Activated naive CD8-positive, alpha-beta T cell (primary cell): ENCODE results near the gene ATP11A.

Source experiments
- H3K27ac Mint-ChIP-seq: one replicate; pipeline ENCODE4 v1.8.0; 2021; ENCODE audit warnings: mixed read lengths
- H3K27me3 Mint-ChIP-seq: one replicate; pipeline ENCODE4 v1.8.0; 2021; ENCODE audit warnings: mixed read lengths
- H3K36me3 Mint-ChIP-seq: one replicate; pipeline ENCODE4 v1.8.0; 2021; ENCODE audit warnings: mixed read lengths
- H3K4me1 Mint-ChIP-seq: one replicate; pipeline ENCODE4 v1.8.0; 2021; ENCODE audit warnings: low read depth, mixed read lengths
- H3K4me3 Mint-ChIP-seq: one replicate; pipeline ENCODE4 v1.8.0; 2021; ENCODE audit warnings: mild to moderate bottlenecking, mixed read lengths
- H3K9me3 Mint-ChIP-seq: one replicate; pipeline ENCODE4 v1.8.0; 2021; ENCODE audit warnings: low read depth, mixed read lengths

Gene ATP11A

GRCh38 chr13:112743451-112744167 lies 53.8 kb downstream of the ATP11A start:
- no peak overlapping the region for H3K4me3 Mint-ChIP-seq
- H3K36me3 Mint-ChIP-seq, result no peaks in the 10 kb centered on the region
- H3K27ac Mint-ChIP-seq, result no peak overlapping the region
- peaks cover 11% of the 10 kb centered on the region for H3K4me1 Mint-ChIP-seq
- no peaks in the 10 kb centered on the region for H3K27me3 Mint-ChIP-seq
- H3K9me3 Mint-ChIP-seq, result no peaks in the 10 kb centered on the region

GRCh38 chr13:112744168-112745021 lies 54.6 kb downstream of the ATP11A start:
- no peak overlapping the region for H3K4me3 Mint-ChIP-seq
- no peaks in the 10 kb centered on the region for H3K36me3 Mint-ChIP-seq
- no peaks in the 10 kb centered on the region for H3K9me3 Mint-ChIP-seq
- H3K27ac Mint-ChIP-seq, result no peak overlapping the region
- H3K27me3 Mint-ChIP-seq, result no peaks in the 10 kb centered on the region
- H3K4me1 Mint-ChIP-seq, result peaks cover 11% of the 10 kb centered on the region

GRCh38 chr13:112746044-112746443 lies 56.2 kb downstream of the ATP11A start:
- no peak overlapping the region for H3K27ac Mint-ChIP-seq
- H3K4me1 Mint-ChIP-seq, result peaks cover 11% of the 10 kb centered on the region
- no peaks in the 10 kb centered on the region for H3K36me3 Mint-ChIP-seq
- no peaks in the 10 kb centered on the region for H3K9me3 Mint-ChIP-seq
- no peaks in the 10 kb centered on the region for H3K27me3 Mint-ChIP-seq
- H3K4me3 Mint-ChIP-seq, result no peak overlapping the region

DNA sequence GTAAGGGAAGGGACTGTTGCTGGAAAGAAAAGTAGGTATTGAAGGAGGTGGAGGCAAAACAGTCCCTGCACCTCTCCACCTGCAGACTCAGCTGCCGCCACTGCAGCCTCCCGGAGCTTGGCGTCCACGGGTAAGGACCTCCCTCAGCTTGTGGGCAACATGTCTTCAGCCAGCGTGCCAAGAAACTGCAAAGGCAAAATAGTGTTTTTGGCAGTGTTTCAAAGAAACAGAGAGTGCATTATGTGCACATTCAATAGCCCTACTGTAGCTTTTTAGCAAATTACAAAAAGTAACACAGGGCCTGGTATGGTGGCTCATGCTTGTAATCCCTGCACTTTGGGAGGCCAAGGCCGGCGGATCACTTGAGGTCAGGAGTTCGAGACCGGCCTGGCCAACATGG lies 57.4 kb downstream of the ATP11A start:
- Mint-ChIP-seq H3K4me1 (peaks cover 12% of the 10 kb centered on the region), H3K9me3 (no peaks in the 10 kb centered on the region), H3K27ac (no peak overlapping the region), H3K4me3 (no peak overlapping the region), H3K27me3 (no peaks in the 10 kb centered on the region), H3K36me3 (no peaks in the 10 kb centered on the region)

- Mint-ChIP-seq H3K4me1 (peaks cover 21% of the 10 kb centered on the region), H3K36me3 (no peaks in the 10 kb centered on the region), H3K27ac (no peak overlapping the region), H3K27me3 (no peaks in the 10 kb centered on the region), H3K4me3 (no peak overlapping the region), H3K9me3 (no peaks in the 10 kb centered on the region)
Measured at GRCh38 chr13:112748947-112749735, 59.3 kb downstream of the ATP11A start.

DNA sequence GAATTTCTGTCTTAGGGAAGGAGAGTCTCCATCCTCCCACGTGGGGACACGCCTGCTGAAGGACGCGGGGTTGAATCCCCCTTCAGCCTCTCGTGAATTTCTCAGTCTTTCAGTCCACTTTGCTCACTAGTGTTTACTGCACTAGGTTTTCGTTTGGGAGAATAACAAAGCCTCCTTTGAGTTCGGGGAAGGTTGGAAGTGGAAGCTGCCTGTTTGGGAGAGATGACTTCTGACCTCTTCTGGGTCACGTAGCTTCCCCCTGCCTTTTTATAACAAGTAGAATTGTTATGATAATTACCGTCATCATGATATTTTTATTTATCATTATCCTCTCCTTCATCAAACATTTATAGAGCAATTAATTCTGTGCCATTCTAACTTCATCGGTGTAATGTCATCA lies 60.7 kb downstream of the ATP11A start:
- Mint-ChIP-seq H3K9me3 (no peaks in the 10 kb centered on the region), H3K27me3 (no peaks in the 10 kb centered on the region), H3K4me3 (no peak overlapping the region), H3K36me3 (no peaks in the 10 kb centered on the region), H3K27ac (no peak overlapping the region), H3K4me1 (peaks cover 18% of the 10 kb centered on the region)

DNA sequence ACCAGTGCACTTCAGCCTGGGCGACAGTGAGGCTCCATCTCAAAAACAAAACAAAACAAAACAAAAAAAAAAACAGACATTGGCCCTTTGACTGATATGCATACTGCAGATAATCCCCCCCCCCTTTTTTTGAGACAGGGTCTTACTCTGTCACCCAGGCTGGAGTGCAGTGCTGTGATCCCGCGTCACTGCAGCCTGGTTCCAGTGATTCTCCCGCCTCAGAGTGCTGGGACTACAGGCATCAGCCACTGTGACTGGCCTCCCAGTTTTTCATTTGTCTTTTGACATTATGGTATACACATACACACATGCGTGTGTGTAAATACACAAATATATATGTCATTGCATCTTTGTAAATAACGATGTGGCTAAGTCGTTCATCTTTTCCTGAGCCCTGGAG lies 61.8 kb downstream of the ATP11A start:
- Mint-ChIP-seq H3K27me3 (no peaks in the 10 kb centered on the region), H3K9me3 (no peaks in the 10 kb centered on the region), H3K27ac (no peak overlapping the region), H3K4me3 (no peak overlapping the region), H3K36me3 (no peaks in the 10 kb centered on the region), H3K4me1 (peaks cover 18% of the 10 kb centered on the region)

DNA sequence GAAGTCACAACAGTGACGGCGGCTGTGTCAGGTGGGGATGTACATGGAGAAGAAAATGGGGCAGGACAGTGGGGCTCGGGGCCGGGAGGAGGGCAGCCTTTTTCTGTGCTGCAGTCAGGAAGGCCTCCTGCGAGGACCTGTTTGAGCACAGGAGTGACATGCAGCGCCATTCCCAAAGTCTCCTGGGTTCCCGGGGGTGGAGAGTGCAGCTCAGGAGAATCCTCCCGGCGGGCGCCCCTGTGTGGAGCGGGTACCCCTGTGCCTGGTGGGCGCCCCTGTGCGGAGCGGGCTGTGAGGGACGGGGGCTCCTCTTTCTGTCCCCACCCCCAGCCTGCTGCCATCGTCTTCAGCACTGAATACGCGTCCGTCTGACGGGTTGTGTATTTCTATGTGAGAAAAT lies 62.4 kb downstream of the ATP11A start:
- Mint-ChIP-seq H3K27me3 (no peaks in the 10 kb centered on the region), H3K36me3 (no peaks in the 10 kb centered on the region), H3K4me1 (peaks cover 18% of the 10 kb centered on the region), H3K27ac (no peak overlapping the region), H3K9me3 (no peaks in the 10 kb centered on the region), H3K4me3 (no peak overlapping the region)

DNA sequence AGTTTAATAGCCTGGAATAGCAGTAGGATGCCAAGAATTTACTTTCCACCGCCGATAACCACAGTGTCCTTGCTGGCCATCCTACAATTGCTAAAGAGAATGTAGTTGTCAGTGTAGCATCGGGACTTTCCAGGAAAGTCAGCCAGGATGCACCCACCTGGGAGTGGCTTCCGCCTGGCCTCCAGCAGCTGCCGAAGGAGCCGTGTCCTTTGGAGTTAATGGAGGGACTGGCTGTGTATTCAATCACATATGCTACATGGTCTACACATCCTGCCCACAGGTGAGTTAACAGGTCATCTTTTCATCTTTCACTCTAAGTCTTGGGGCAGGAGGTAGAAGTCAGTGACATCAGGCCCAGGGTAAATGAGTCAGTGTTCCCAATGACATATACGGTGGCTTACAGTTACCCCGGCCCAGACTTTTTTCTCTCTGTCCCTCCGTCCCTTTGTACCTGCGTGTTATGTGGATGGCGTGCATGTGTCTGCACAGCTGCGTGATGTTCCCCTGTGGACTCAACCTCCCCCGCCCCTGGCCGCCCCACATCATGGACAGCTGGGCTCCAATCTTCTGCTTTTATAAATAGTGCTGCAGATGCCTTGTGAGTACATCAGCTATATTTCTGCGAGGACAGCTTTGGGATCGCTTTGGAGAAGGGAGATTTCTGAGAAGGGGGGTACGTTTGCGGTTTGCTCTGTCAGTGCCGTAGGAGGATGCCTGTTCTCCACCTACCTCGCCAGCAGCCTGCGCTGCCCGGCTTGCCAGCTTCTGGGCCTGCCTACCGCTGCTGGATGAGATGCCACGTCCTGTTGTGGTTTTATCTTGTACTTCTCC lies 63.1 kb downstream of the ATP11A start:
- Mint-ChIP-seq H3K4me1 (peaks cover 18% of the 10 kb centered on the region), H3K27ac (peak overlapping the region; percentile 61), H3K9me3 (no peaks in the 10 kb centered on the region), H3K27me3 (no peaks in the 10 kb centered on the region), H3K4me3 (peak overlapping the region; percentile 7), H3K36me3 (no peaks in the 10 kb centered on the region)

DNA sequence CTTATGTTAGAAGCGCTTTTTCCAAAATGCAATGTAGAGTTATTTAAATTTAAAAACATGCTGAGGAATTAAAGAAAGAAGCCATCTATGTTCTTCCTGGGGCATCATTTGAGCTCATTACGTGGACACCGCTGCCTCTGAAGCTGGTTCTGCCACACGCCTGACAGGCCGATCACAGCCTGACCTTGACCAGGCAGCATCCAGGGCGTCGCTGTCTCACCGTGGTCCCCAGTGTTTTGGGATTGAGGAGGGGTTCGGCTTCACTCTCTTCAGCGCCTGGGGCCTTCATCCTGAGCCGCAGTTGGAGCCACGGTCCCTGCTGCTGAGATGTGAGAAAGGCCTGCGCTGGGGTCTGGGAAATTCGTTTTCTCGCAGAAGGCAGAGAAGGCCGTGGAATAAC lies 64.0 kb downstream of the ATP11A start:
- Mint-ChIP-seq H3K4me1 (peaks cover 19% of the 10 kb centered on the region), H3K27ac (no peak overlapping the region), H3K27me3 (no peaks in the 10 kb centered on the region), H3K4me3 (no peak overlapping the region), H3K36me3 (no peaks in the 10 kb centered on the region), H3K9me3 (no peaks in the 10 kb centered on the region)

GRCh38 chr13:112754281-112755025 lies 64.6 kb downstream of the ATP11A start:
- Mint-ChIP-seq H3K9me3 (no peaks in the 10 kb centered on the region), H3K36me3 (no peaks in the 10 kb centered on the region), H3K4me3 (no peak overlapping the region), H3K27me3 (no peaks in the 10 kb centered on the region), H3K27ac (no peak overlapping the region), H3K4me1 (peaks cover 21% of the 10 kb centered on the region)

GRCh38 chr13:112755331-112755730 lies 65.5 kb downstream of the ATP11A start:
- Mint-ChIP-seq H3K27ac (no peak overlapping the region), H3K36me3 (no peaks in the 10 kb centered on the region), H3K4me1 (peaks cover 21% of the 10 kb centered on the region), H3K27me3 (no peaks in the 10 kb centered on the region), H3K9me3 (no peaks in the 10 kb centered on the region), H3K4me3 (no peak overlapping the region)

- Mint-ChIP-seq H3K27ac (no peak overlapping the region), H3K4me3 (no peak overlapping the region), H3K9me3 (no peaks in the 10 kb centered on the region), H3K4me1 (peaks cover 21% of the 10 kb centered on the region), H3K27me3 (no peaks in the 10 kb centered on the region), H3K36me3 (no peaks in the 10 kb centered on the region)
Measured at GRCh38 chr13:112756081-112756480, 66.2 kb downstream of the ATP11A start.

GRCh38 chr13:112756511-112756966 lies 66.7 kb downstream of the ATP11A start:
- no peak overlapping the region for H3K27ac Mint-ChIP-seq
- no peaks in the 10 kb centered on the region for H3K27me3 Mint-ChIP-seq
- H3K4me1 Mint-ChIP-seq, result peaks cover 21% of the 10 kb centered on the region
- no peaks in the 10 kb centered on the region for H3K9me3 Mint-ChIP-seq
- H3K36me3 Mint-ChIP-seq, result no peaks in the 10 kb centered on the region
- H3K4me3 Mint-ChIP-seq, result no peak overlapping the region
